OCI-LY3 (cell line): Measurements from ENCODE around the gene CHKB.
A peak's percentile ranks its signal among the peaks of the same experiment; 100 is the strongest.

Experiments used
- EZH2phosphoT487 ChIP-seq: fragments of 200-600 bp; shearing (Covaris generic); IDR thresholded peaks from 2 replicates; pipeline ENCODE4 v1.6.1; 2018; ENCODE audit warnings: antibody characterized with exemption, mixed run types, low read depth
- TF ChIP-seq, protein P1 (sequence below): fragments of 200-600, 300-600 bp; sonication (generic); IDR thresholded peaks from 2 replicates; pipeline ENCODE4 v1.5.1; 2014; ENCODE audit warnings: antibody characterized with exemption, low read length, low read depth

DNA sequence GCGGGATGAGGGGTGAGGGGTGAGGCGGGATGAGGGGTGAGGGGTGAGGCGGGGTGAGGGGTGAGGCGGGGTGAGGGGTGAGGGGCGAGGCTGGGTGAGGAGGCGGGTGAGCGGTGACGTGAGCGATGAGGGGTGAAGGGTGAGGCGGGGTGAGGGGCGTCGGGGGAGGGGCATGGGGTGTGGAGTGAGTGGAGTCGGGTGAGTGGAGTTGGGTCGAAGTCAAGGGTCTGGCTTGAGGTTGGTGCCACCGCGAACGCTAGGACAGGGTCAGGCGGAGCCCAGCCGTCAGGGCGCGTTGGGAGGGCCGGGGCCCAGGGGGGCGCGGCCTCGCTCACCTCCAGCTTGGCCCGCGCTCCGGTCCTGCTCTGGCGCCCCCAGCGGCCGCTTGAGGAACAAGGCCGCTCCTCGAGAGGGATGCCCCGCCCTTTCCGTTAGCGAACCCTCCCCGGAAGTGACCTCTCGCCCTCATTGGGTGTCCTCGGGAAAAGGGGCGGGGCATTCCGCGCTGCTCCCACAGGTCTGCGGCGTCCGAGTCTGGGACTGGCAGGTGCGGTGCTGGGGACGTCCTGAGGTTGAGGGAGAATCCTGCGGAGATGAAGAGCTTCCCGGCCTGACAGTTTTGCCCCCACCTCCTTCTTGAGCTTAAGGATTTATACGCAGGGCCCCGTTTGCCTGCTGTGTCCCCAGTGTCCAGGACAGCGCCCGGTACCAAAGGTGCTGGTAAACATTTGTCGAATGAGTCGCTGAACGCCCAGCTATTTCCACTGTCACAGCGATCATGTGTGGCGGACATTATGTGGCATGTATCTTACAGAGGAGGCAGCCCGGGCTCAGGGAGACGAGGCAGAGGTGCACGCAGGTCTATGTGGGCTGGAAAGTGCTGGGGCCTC is 19.9 kb downstream of the CHKB start, which contains the start of gene SYCE3:
- TF ChIP-seq, protein P1, sequence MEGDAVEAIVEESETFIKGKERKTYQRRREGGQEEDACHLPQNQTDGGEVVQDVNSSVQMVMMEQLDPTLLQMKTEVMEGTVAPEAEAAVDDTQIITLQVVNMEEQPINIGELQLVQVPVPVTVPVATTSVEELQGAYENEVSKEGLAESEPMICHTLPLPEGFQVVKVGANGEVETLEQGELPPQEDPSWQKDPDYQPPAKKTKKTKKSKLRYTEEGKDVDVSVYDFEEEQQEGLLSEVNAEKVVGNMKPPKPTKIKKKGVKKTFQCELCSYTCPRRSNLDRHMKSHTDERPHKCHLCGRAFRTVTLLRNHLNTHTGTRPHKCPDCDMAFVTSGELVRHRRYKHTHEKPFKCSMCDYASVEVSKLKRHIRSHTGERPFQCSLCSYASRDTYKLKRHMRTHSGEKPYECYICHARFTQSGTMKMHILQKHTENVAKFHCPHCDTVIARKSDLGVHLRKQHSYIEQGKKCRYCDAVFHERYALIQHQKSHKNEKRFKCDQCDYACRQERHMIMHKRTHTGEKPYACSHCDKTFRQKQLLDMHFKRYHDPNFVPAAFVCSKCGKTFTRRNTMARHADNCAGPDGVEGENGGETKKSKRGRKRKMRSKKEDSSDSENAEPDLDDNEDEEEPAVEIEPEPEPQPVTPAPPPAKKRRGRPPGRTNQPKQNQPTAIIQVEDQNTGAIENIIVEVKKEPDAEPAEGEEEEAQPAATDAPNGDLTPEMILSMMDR, result peak; percentile 52
- no peak for TF ChIP-seq EZH2phosphoT487
